Thyroid gland (tissue), 4 donors: ENCODE measurements around the gene CXCL5. TPM values are rescaled to one million over a fixed set of nuclear protein-coding genes. Genes with fewer than 3 reads are reported as not detected.
A peak's percentile ranks its signal among the peaks of the same experiment; 100 is the strongest.

ENCODE experiments used
- DNase-seq, 2 donors: peaks; one replicate each; pipeline ENCODE4 v3.0.0-alpha.2; 2019
- H3K27ac ChIP-seq, 3 donors: fragments of 200-600 bp; sonication (generic); 1 replicate in 2 of 3; 2 replicates in 1 of 3; pipeline ENCODE4 v1.5.1; 2016 to 2019; ENCODE audit warnings: mild to moderate bottlenecking in 1 of 3, moderate library complexity in 1 of 3
- H3K27me3 ChIP-seq: fragments of 200-600 bp; sonication (generic); one replicate; pipeline ENCODE4 v1.5.1; 2019
- H3K36me3 ChIP-seq, 2 donors: fragments of 200-600 bp; sonication (generic); one replicate each; pipeline ENCODE4 v1.5.1; 2016 to 2019
- H3K4me1 ChIP-seq, 2 donors: fragments of 200-600 bp; sonication (generic); one replicate each; pipeline ENCODE4 v1.5.1; 2017 to 2019
- H3K4me3 ChIP-seq, 3 donors: fragments of 200-600 bp; sonication (generic); replicated peaks in 1 of 3; 1 replicate in 2 of 3; 2 replicates in 1 of 3; pipeline ENCODE4 v1.5.1; 2016; ENCODE audit warnings: mild to moderate bottlenecking in 1 of 3
- H3K9me3 ChIP-seq: fragments of 200-600 bp; sonication (generic); one replicate; pipeline ENCODE4 v1.5.1; 2017
- POLR2A ChIP-seq, 2 donors: fragments of 450-650 bp; IDR thresholded peaks; one replicate each; pipeline ENCODE4 v1.6.1; 2017; ENCODE audit warnings: antibody characterized with exemption in 2 of 2, mild to moderate bottlenecking in 2 of 2, moderate library complexity in 1 of 2
- WGBS, 2 donors: methylation state at CpG; one replicate each; pipeline ENCODE4 v1.1.5; 2017; 5-methylcytosine and 5-hydroxymethylcytosine counted together
- intact Hi-C: fragments of 100-400 bp; cut with DNase I; formaldehyde crosslinking; loops from one replicate; pipeline ENCODE4 v1.15.1; 2023
- total RNA-seq, 4 donors: library from RNA; depleted of rRNA; stranded (reverse); fragments of >200 nt; gene quantifications; one replicate each; pipeline ENCODE4 v1.2.3, GENCODE V29; 2016
- TF ChIP-seq, protein P1 (sequence below), 6 experiments: fragments of 200-600 bp in 3 of 6; fragments of 450-650 bp in 3 of 6; sonication (generic) in 3 of 6; IDR thresholded peaks; one replicate each; pipeline ENCODE4 v1.5.1; 2016 to 2019; ENCODE audit warnings: antibody characterized with exemption in 6 of 6, mild to moderate bottlenecking in 2 of 6, inconsistent platforms in 1 of 6, moderate library complexity in 1 of 6

Gene CXCL5
- total RNA-seq = not detected

DNA sequence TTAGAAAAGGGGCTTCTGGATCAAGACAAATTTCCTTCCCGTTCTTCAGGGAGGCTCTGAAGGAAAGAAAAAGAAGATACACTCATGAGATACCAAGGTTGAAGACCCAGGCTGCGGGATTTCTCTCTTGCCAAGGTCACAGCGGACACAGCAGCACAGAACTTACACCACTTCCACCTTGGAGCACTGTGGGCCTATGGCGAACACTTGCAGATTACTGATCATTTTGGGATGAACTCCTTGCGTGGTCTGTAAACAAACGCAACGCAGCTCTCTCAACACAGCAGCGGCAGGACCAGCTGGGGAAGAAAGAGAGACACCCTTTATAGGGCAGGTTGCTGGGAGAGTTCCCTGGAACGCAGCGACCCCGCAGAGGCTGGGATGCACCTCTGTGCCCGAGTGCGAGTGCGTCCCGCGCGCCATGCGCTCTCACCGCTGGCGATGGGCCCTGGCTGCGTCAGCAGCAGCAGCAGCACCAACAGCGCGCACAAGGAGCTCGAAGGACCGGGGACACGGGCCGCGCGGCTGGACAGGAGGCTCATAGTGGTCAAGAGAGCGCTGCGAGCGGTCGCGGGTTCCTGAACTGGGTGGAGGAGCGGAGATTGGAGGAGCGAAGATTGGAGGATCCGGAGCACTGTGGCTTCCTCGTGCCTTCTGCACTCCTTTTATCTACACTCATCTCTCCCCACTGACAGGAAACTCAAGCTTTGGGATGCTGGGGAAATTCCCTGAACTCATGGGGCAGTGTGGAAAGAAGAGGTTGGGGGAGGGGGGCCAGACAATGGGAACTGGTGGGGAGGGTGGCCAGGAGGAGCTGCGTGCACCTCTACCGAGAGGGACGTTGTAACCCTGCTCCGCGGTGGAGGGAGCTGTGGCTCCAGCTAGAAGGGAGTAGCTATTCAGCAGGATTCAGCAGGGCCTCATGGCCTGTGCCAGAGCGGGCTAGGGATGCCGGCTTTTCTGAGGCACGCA, at the start of gene CXCL5:
CXCL5 (minus strand) TSS at position 638 of the 972 bp plus-strand sequence; CDS start at position 542, 96 bp downstream.
- Histone ChIP-seq H3K27ac (no peak within 1 kb of the TSS), H3K4me1 (peaks cover 0 to 6% of the 10 kb centered on the region in 2 donors), H3K36me3 (no peaks in the 10 kb centered on the region), H3K4me3 (no peak within 1 kb of the TSS), H3K9me3 (no peaks in the 10 kb centered on the region), H3K27me3 (no peaks in the 10 kb centered on the region)
- peak in 1 of 2 donors; percentile 10 for DNase-seq
- TF ChIP-seq POLR2A (IDR thresholded peaks at IDR 0.05) = no peak
- TF ChIP-seq, protein P1, sequence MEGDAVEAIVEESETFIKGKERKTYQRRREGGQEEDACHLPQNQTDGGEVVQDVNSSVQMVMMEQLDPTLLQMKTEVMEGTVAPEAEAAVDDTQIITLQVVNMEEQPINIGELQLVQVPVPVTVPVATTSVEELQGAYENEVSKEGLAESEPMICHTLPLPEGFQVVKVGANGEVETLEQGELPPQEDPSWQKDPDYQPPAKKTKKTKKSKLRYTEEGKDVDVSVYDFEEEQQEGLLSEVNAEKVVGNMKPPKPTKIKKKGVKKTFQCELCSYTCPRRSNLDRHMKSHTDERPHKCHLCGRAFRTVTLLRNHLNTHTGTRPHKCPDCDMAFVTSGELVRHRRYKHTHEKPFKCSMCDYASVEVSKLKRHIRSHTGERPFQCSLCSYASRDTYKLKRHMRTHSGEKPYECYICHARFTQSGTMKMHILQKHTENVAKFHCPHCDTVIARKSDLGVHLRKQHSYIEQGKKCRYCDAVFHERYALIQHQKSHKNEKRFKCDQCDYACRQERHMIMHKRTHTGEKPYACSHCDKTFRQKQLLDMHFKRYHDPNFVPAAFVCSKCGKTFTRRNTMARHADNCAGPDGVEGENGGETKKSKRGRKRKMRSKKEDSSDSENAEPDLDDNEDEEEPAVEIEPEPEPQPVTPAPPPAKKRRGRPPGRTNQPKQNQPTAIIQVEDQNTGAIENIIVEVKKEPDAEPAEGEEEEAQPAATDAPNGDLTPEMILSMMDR (IDR thresholded peaks at IDR 0.05) = no peak
- intact Hi-C loops = no loop called here
- WGBS, 2 donors = 11 to 12% methylated on average over 24 to 46 of the region's 46 CpGs

DNA sequence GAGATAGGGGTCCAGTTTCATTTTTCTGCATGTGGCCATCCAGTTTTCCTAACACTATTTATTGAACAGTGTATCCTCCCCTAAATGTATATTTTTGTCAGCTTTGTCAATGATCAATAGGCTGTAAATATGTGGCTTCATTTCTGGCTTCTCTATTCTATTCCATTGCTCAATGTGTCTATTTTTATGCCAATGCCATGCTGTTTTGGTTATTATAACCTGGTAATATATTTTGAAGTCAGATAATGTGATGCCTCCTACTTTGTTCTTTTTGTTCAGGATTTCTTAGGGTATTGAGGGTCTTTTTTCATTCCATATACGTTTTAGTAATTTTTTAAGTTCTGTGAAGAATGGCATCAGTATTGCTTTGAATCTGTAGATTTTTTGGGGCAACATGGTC, 48.7 kb upstream of the CXCL5 start:
- Histone ChIP-seq H3K4me3 (no peak overlapping the region), H3K9me3 (no peaks in the 10 kb centered on the region), H3K27me3 (no peaks in the 10 kb centered on the region), H3K36me3 (no peaks in the 10 kb centered on the region), H3K27ac (no peak overlapping the region), H3K4me1 (no peaks in the 10 kb centered on the region)
- intact Hi-C loops = no loop called here
- 75% methylated on average over 1 of the region's 1 CpG for WGBS, 2 donors
- DNase-seq = no peak
- no peak for TF ChIP-seq POLR2A (IDR thresholded peaks at IDR 0.05)
- TF ChIP-seq, protein P1 (IDR thresholded peaks at IDR 0.05) = no peak

DNA sequence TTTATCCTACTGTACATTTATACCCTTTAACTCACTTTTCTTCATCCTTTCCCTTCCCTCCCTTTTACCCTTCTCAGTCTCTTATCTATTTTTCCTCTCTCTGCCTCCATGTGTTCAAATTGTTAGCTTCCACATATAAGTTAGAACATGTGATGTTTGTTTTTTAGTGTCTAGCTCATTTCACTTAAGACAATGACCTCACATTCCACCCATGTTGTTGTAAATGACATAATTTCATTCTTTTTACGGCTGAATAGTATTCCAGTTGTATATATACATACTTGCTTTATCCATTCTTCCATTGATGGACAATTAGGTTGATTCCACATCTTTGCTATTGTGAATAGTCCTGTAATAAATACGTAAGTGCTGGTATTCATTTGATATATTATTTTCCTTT, 47.3 kb upstream of the CXCL5 start:
- Histone ChIP-seq H3K27ac (no peak overlapping the region), H3K27me3 (no peaks in the 10 kb centered on the region), H3K9me3 (no peaks in the 10 kb centered on the region), H3K4me1 (no peaks in the 10 kb centered on the region), H3K36me3 (no peaks in the 10 kb centered on the region), H3K4me3 (no peak overlapping the region)
- intact Hi-C loops = no loop called here
- no peak for TF ChIP-seq POLR2A (IDR thresholded peaks at IDR 0.05)
- TF ChIP-seq, protein P1 (IDR thresholded peaks at IDR 0.05) = no peak
- DNase-seq = no peak
- 97% methylated on average over 2 of the region's 2 CpGs for WGBS, 2 donors

DNA sequence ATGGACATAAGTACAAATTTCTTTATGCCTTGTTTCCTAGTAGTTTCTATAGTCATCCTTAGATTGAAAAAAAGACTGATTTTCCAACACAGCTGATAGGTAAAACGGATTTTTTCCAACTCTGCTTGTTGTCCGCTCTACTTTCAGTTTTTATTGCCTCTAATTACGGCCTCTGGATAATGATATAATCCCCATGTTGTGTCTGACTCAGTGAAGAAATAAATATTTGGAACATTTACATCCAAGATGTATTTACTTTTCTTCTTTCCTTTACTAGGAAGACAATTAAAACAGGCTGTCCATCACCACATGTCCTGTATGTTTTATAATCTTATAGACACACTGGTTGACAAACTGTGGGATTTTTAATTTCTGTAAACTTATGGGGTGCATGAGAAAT, 46.8 kb upstream of the CXCL5 start:
- H3K9me3 ChIP-seq = no peaks in the 10 kb centered on the region
- no peaks in the 10 kb centered on the region for H3K4me1 ChIP-seq
- no peak for TF ChIP-seq POLR2A (IDR thresholded peaks at IDR 0.05)
- TF ChIP-seq, protein P1 (IDR thresholded peaks at IDR 0.05) = no peak
- H3K27me3 ChIP-seq = no peaks in the 10 kb centered on the region
- intact Hi-C loops = no loop called here
- no peak overlapping the region for H3K4me3 ChIP-seq
- DNase-seq = no peak
- 88 to 90% methylated on average over 3 of the region's 3 CpGs for WGBS, 2 donors
- H3K36me3 ChIP-seq = no peaks in the 10 kb centered on the region
- H3K27ac ChIP-seq = no peak overlapping the region

DNA sequence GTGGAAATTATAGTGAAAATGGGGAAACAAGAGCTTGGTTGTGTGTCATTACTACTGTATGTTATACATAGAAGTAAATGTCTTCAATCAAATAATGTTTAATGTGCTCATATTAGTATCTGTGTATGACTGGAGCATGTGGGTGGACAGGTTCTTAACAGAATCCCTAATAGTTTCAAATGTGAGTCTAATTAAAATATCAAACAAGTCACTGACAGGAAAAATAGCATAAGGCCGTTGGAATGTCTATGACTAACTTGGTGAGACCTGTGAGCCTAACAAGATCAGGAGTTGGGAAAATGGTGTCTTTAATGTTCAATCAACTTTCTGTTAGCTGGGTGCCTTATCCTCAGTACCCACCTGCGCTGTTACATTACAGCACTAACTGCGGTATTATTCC, 46.2 kb upstream of the CXCL5 start:
- no peak for TF ChIP-seq POLR2A (IDR thresholded peaks at IDR 0.05)
- TF ChIP-seq, protein P1 (IDR thresholded peaks at IDR 0.05) = no peak
- intact Hi-C loops = no loop called here
- no peaks in the 10 kb centered on the region for H3K9me3 ChIP-seq
- H3K36me3 ChIP-seq = no peaks in the 10 kb centered on the region
- WGBS, 2 donors = 90 to 91% methylated on average over 3 of the region's 3 CpGs
- no peak overlapping the region for H3K27ac ChIP-seq
- no peaks in the 10 kb centered on the region for H3K27me3 ChIP-seq
- DNase-seq = no peak
- no peak overlapping the region for H3K4me3 ChIP-seq
- no peaks in the 10 kb centered on the region for H3K4me1 ChIP-seq
